Measurements from ENCODE around the gene GSTP1.
"Not testable (repeated sequence)": the region's sequence is repeated elsewhere in the genome, so short reads cannot be mapped to it uniquely, and the experiment has no call there.

The GSTP1 gene

GRCh38 chr11:67594480-67594879 lies 10.9 kb downstream of the GSTP1 start:
- no peak for DNase-seq (ENCODE audit: low read depth in 1 of 2, low spot score in 1 of 2)

GRCh38 chr11:67596753-67597300 lies 13.2 kb downstream of the GSTP1 start:
- no peak for DNase-seq (ENCODE audit: low read depth in 1 of 2, low spot score in 1 of 2)

GRCh38 chr11:67597458-67597857 lies 13.8 kb downstream of the GSTP1 start:
- not testable (repeated sequence) for DNase-seq (ENCODE audit: low read depth in 1 of 2, low spot score in 1 of 2)

GRCh38 chr11:67597963-67598362 lies 14.4 kb downstream of the GSTP1 start:
- not testable (repeated sequence) for DNase-seq (ENCODE audit: low read depth in 1 of 2, low spot score in 1 of 2)

- DNase-seq (ENCODE audit: low read depth in 1 of 2, low spot score in 1 of 2): no peak
Observed at GRCh38 chr11:67599149-67599548, 15.5 kb downstream of the GSTP1 start.

GRCh38 chr11:67600324-67601029 lies 16.9 kb downstream of the GSTP1 start:
- no peak for DNase-seq (ENCODE audit: low read depth in 1 of 2, low spot score in 1 of 2)

GRCh38 chr11:67601098-67601497 lies 17.5 kb downstream of the GSTP1 start:
- DNase-seq (ENCODE audit: low read depth in 1 of 2, low spot score in 1 of 2): no peak

GRCh38 chr11:67604119-67604518 lies 20.5 kb downstream of the GSTP1 start:
- not testable (repeated sequence) for DNase-seq (ENCODE audit: low read depth in 1 of 2, low spot score in 1 of 2)

- DNase-seq (ENCODE audit: low read depth in 1 of 2, low spot score in 1 of 2): no peak
Observed at GRCh38 chr11:67604815-67605214, 21.2 kb downstream of the GSTP1 start.

- DNase-seq (ENCODE audit: low read depth in 1 of 2, low spot score in 1 of 2): no peak
Observed at GRCh38 chr11:67605231-67606011, 21.8 kb downstream of the GSTP1 start.

GRCh38 chr11:67606093-67606491 lies 22.5 kb downstream of the GSTP1 start:
- no peak for DNase-seq (ENCODE audit: low read depth in 1 of 2, low spot score in 1 of 2)

- peak; percentile 94 for DNase-seq (ENCODE audit: low read depth in 1 of 2, low spot score in 1 of 2)
Observed at GRCh38 chr11:67606492-67607295, 23.1 kb downstream of the GSTP1 start, which contains the start of gene NDUFV1. Gene NDUFV1, plus strand, starts transcription at chr11:67606936. Its CDS starts 69 bp downstream, at chr11:67607005.

- DNase-seq (ENCODE audit: low read depth in 1 of 2, low spot score in 1 of 2): no peak
Observed at GRCh38 chr11:67607507-67607906, 23.9 kb downstream of the GSTP1 start.

GRCh38 chr11:67608486-67608885 lies 24.9 kb downstream of the GSTP1 start:
- DNase-seq (ENCODE audit: low read depth in 1 of 2, low spot score in 1 of 2): no peak

GRCh38 chr11:67609316-67609715 lies 25.7 kb downstream of the GSTP1 start:
- no peak for DNase-seq (ENCODE audit: low read depth in 1 of 2, low spot score in 1 of 2)

GRCh38 chr11:67610302-67610868 lies 26.8 kb downstream of the GSTP1 start:
- DNase-seq (ENCODE audit: low read depth in 1 of 2, low spot score in 1 of 2): no peak

GRCh38 chr11:67611165-67611564 lies 27.6 kb downstream of the GSTP1 start:
- DNase-seq (ENCODE audit: low read depth in 1 of 2, low spot score in 1 of 2): no peak

GRCh38 chr11:67611704-67612587 lies 28.3 kb downstream of the GSTP1 start:
- no peak for DNase-seq (ENCODE audit: low read depth in 1 of 2, low spot score in 1 of 2)

- no peak for DNase-seq (ENCODE audit: low read depth in 1 of 2, low spot score in 1 of 2)
Observed at GRCh38 chr11:67612751-67613150, 29.1 kb downstream of the GSTP1 start.

Measured in activated T-helper 1 cell treated with anti-CD3 and anti-CD28 coated beads, Interleukin-2, amount 50 U/mL, for 16 hours (primary cell).